ENCODE measurements around the gene CEP19. TPM values are rescaled to one million over a fixed set of nuclear protein-coding genes. Genes with fewer than 3 reads are reported as not detected.

Gene CEP19
- polyA plus RNA-seq, 1 donor from 2014 or later = 43.1 TPM

DNA sequence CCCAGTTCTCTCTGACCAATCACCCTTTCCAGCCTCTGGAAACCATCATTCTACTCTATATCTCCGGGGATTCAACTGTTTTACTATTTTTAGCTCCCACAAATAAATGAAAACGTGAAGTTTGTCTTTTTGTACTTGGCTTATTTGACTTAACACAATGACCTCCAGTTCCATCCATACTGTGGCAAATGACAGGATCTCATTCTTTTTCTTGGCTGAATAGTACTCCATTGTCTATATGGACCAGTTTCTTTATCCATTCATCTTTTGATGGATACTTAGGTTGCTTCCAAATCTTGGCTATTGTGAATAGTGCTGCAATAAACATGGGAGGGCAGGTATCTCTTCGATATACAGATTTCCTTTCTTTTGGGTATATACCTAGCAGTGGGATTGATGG lies 38.4 kb downstream of the CEP19 start:
- H3K9ac ChIP-seq (ENCODE audit: low read length) = no peak overlapping the region
- H3K9me3 ChIP-seq (ENCODE audit: low read length) = no peaks in the 10 kb centered on the region
- H3K79me2 ChIP-seq (replicated peaks; ENCODE audit: insufficient read depth, low read length) = no peaks in the 10 kb centered on the region
- no peaks in the 10 kb centered on the region for H3K36me3 ChIP-seq (ENCODE audit: insufficient read depth, low read length)
- H2AFZ ChIP-seq (ENCODE audit: low read depth, low read length) = no peak overlapping the region
- H3K27me3 ChIP-seq (ENCODE audit: insufficient read depth, low read depth, low read length) = no peaks in the 10 kb centered on the region
- H3K9me2 ChIP-seq (ENCODE audit: insufficient read depth, low read length) = no peaks in the 10 kb centered on the region
- no peak overlapping the region for H3K4me2 ChIP-seq (ENCODE audit: low read length)
- no peaks in the 10 kb centered on the region for H3F3A ChIP-seq (ENCODE audit: insufficient read depth, low read length, poor library complexity, severe bottlenecking)
- TF ChIP-seq SMC3 (conservative IDR thresholded peaks at IDR 0.05; ENCODE audit: poor library complexity) (no peak), EZH2 (IDR thresholded peaks at IDR 0.05; ENCODE audit: borderline replicate concordance, insufficient read depth, low read length, poor library complexity, severe bottlenecking) (no peak), TAF1 (IDR thresholded peaks at IDR 0.05; ENCODE audit: low read depth) (no peak), RAD21 (conservative IDR thresholded peaks at IDR 0.05) (no peak), POLR2AphosphoS5 (IDR thresholded peaks at IDR 0.05) (no peak), EP300 (conservative IDR thresholded peaks at IDR 0.05; ENCODE audit: poor library complexity, severe bottlenecking) (no peak), MXI1 (conservative IDR thresholded peaks at IDR 0.05; ENCODE audit: poor library complexity, severe bottlenecking) (no peak)
- TF ChIP-seq, protein P1, sequence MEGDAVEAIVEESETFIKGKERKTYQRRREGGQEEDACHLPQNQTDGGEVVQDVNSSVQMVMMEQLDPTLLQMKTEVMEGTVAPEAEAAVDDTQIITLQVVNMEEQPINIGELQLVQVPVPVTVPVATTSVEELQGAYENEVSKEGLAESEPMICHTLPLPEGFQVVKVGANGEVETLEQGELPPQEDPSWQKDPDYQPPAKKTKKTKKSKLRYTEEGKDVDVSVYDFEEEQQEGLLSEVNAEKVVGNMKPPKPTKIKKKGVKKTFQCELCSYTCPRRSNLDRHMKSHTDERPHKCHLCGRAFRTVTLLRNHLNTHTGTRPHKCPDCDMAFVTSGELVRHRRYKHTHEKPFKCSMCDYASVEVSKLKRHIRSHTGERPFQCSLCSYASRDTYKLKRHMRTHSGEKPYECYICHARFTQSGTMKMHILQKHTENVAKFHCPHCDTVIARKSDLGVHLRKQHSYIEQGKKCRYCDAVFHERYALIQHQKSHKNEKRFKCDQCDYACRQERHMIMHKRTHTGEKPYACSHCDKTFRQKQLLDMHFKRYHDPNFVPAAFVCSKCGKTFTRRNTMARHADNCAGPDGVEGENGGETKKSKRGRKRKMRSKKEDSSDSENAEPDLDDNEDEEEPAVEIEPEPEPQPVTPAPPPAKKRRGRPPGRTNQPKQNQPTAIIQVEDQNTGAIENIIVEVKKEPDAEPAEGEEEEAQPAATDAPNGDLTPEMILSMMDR (IDR thresholded peaks at IDR 0.05; ENCODE audit: poor library complexity, severe bottlenecking) = no peak
- TF ChIP-seq, protein P2, sequence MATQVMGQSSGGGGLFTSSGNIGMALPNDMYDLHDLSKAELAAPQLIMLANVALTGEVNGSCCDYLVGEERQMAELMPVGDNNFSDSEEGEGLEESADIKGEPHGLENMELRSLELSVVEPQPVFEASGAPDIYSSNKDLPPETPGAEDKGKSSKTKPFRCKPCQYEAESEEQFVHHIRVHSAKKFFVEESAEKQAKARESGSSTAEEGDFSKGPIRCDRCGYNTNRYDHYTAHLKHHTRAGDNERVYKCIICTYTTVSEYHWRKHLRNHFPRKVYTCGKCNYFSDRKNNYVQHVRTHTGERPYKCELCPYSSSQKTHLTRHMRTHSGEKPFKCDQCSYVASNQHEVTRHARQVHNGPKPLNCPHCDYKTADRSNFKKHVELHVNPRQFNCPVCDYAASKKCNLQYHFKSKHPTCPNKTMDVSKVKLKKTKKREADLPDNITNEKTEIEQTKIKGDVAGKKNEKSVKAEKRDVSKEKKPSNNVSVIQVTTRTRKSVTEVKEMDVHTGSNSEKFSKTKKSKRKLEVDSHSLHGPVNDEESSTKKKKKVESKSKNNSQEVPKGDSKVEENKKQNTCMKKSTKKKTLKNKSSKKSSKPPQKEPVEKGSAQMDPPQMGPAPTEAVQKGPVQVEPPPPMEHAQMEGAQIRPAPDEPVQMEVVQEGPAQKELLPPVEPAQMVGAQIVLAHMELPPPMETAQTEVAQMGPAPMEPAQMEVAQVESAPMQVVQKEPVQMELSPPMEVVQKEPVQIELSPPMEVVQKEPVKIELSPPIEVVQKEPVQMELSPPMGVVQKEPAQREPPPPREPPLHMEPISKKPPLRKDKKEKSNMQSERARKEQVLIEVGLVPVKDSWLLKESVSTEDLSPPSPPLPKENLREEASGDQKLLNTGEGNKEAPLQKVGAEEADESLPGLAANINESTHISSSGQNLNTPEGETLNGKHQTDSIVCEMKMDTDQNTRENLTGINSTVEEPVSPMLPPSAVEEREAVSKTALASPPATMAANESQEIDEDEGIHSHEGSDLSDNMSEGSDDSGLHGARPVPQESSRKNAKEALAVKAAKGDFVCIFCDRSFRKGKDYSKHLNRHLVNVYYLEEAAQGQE (IDR thresholded peaks at IDR 0.05; ENCODE audit: borderline replicate concordance) = no peak
- no peak overlapping the region for H3K27ac ChIP-seq (ENCODE audit: low read length)
- no peak overlapping the region for H3K4me3 ChIP-seq (ENCODE audit: low read length)
- no peaks in the 10 kb centered on the region for H4K20me1 ChIP-seq (ENCODE audit: insufficient read depth)

DNA sequence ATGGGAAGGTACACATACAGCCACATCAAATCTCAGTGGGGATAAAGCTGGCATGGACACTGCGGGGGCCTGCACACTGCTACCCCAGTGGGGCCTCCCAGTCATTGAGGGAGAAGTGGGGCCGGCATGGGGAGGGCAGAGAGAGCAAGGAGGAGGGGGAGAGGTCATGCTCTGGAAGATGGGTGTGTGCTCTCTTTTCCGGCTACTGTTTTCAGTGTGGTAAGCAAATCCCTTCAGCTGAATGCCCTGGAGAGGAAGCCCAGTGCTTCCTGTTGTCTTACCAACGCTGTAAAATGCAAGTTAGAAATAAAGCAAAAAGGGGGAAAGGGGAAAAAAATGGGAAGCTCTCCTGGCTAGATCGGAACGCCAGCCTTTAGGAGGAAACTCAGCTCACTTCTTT lies 41.7 kb downstream of the CEP19 start:
- no peaks in the 10 kb centered on the region for H4K20me1 ChIP-seq (ENCODE audit: insufficient read depth)
- H3K9ac ChIP-seq (ENCODE audit: low read length) = no peak overlapping the region
- H3K4me3 ChIP-seq (ENCODE audit: low read length) = no peak overlapping the region
- H3K27ac ChIP-seq (ENCODE audit: low read length) = no peak overlapping the region
- H2AFZ ChIP-seq (ENCODE audit: low read depth, low read length) = no peak overlapping the region
- H3K79me2 ChIP-seq (replicated peaks; ENCODE audit: insufficient read depth, low read length) = no peaks in the 10 kb centered on the region
- no peak for TF ChIP-seq MXI1 (conservative IDR thresholded peaks at IDR 0.05; ENCODE audit: poor library complexity, severe bottlenecking)
- no peak for TF ChIP-seq EZH2 (IDR thresholded peaks at IDR 0.05; ENCODE audit: borderline replicate concordance, insufficient read depth, low read length, poor library complexity, severe bottlenecking)
- no peak for TF ChIP-seq RAD21 (conservative IDR thresholded peaks at IDR 0.05)
- no peak for TF ChIP-seq SMC3 (conservative IDR thresholded peaks at IDR 0.05; ENCODE audit: poor library complexity)
- TF ChIP-seq TAF1 (IDR thresholded peaks at IDR 0.05; ENCODE audit: low read depth) = no peak
- TF ChIP-seq, protein P1 (IDR thresholded peaks at IDR 0.05; ENCODE audit: poor library complexity, severe bottlenecking) = no peak
- TF ChIP-seq EP300 (conservative IDR thresholded peaks at IDR 0.05; ENCODE audit: poor library complexity, severe bottlenecking) = no peak
- no peak for TF ChIP-seq POLR2AphosphoS5 (IDR thresholded peaks at IDR 0.05)
- TF ChIP-seq, protein P2 (IDR thresholded peaks at IDR 0.05; ENCODE audit: borderline replicate concordance) = no peak
- no peaks in the 10 kb centered on the region for H3K9me2 ChIP-seq (ENCODE audit: insufficient read depth, low read length)
- H3K36me3 ChIP-seq (ENCODE audit: insufficient read depth, low read length) = no peaks in the 10 kb centered on the region
- no peak overlapping the region for H3K4me2 ChIP-seq (ENCODE audit: low read length)
- H3K9me3 ChIP-seq (ENCODE audit: low read length) = no peaks in the 10 kb centered on the region
- H3K27me3 ChIP-seq (ENCODE audit: insufficient read depth, low read depth, low read length) = no peaks in the 10 kb centered on the region
- H3F3A ChIP-seq (ENCODE audit: insufficient read depth, low read length, poor library complexity, severe bottlenecking) = no peaks in the 10 kb centered on the region

Measured in neural cell (in vitro differentiated cells).